HG03135 (cell line): ENCODE results near the gene NDOR1.
A peak's percentile ranks its signal among the peaks of the same experiment; 100 is the strongest.

Experiments used
- ATAC-seq: cut with Tn5 transposase; IDR thresholded peaks from one replicate; pipeline ENCODE4 v1.9.1; 2021; ENCODE audit warnings: mild to moderate bottlenecking, moderate library complexity; ENCODE audit not compliant: unreplicated experiment

Gene NDOR1

GRCh38 chr9:137180491-137180890 lies 25.0 kb upstream of the NDOR1 start:
- no peak for ATAC-seq

- ATAC-seq: no peak
Observed at GRCh38 chr9:137181680-137182079, 23.8 kb upstream of the NDOR1 start.

- ATAC-seq: no peak
Observed at GRCh38 chr9:137182836-137183235, 22.7 kb upstream of the NDOR1 start.

- no peak for ATAC-seq
Observed at GRCh38 chr9:137183980-137184595, 21.4 kb upstream of the NDOR1 start.

- ATAC-seq: no peak
Observed at GRCh38 chr9:137184881-137185660, 20.4 kb upstream of the NDOR1 start.

GRCh38 chr9:137185921-137186320 lies 19.6 kb upstream of the NDOR1 start:
- no peak for ATAC-seq

- no peak for ATAC-seq
Observed at GRCh38 chr9:137186385-137186784, 19.1 kb upstream of the NDOR1 start.

- ATAC-seq: no peak
Observed at GRCh38 chr9:137187386-137187785, 18.1 kb upstream of the NDOR1 start.

GRCh38 chr9:137188086-137188489 lies 17.4 kb upstream of the NDOR1 start:
- peak; percentile 7 for ATAC-seq

GRCh38 chr9:137188490-137189296 lies 16.8 kb upstream of the NDOR1 start, which contains the start of the genes ANAPC2 and SSNA1:
Gene ANAPC2, minus strand, starts transcription at chr9:137188560. Its CDS starts 28 bp downstream, at chr9:137188532.
Gene SSNA1, plus strand, starts transcription at chr9:137188676. Its CDS starts 51 bp downstream, at chr9:137188727.
- ATAC-seq: peak; percentile 71

GRCh38 chr9:137189297-137190295 lies 15.9 kb upstream of the NDOR1 start:
- no peak for ATAC-seq

GRCh38 chr9:137190315-137190856 lies 15.1 kb upstream of the NDOR1 start:
- no peak for ATAC-seq

GRCh38 chr9:137191245-137191644 lies 14.3 kb upstream of the NDOR1 start:
- ATAC-seq: no peak

- ATAC-seq: no peak
Observed at GRCh38 chr9:137191691-137192447, 13.6 kb upstream of the NDOR1 start.

GRCh38 chr9:137192448-137192780 lies 13.1 kb upstream of the NDOR1 start:
- no peak for ATAC-seq

GRCh38 chr9:137192859-137193258 lies 12.6 kb upstream of the NDOR1 start:
- ATAC-seq: no peak

GRCh38 chr9:137193771-137194170 lies 11.7 kb upstream of the NDOR1 start:
- no peak for ATAC-seq

GRCh38 chr9:137194388-137194787 lies 11.1 kb upstream of the NDOR1 start:
- no peak for ATAC-seq

- no peak for ATAC-seq
Observed at GRCh38 chr9:137194909-137195308, 10.6 kb upstream of the NDOR1 start.
